ENCODE measurements around the gene CTBP1.

CTBP1 gene

GRCh38 chr4:1248245-1249147 is at the start of gene CTBP1:
CTBP1 (minus strand) TSS chr4:1249130; CDS start chr4:1241331, 7,799 bp downstream.
- peak; percentile 80 for TF ChIP-seq POLR2A (IDR thresholded peaks at IDR 0.05; ENCODE audit: extremely low read depth, insufficient read length)
- TF ChIP-seq MYC (IDR thresholded peaks at IDR 0.05; ENCODE audit: low read depth, low read length): peak; percentile 18; the same call in 1 of the 2 replicates
- no peak for TF ChIP-seq CTCF (IDR thresholded peaks at IDR 0.05; ENCODE audit: low read depth, low read length)
- no peak for TF ChIP-seq MAX (IDR thresholded peaks at IDR 0.05; ENCODE audit: low read depth, low read length)
- H3K4me3 ChIP-seq (ENCODE audit: low read depth, low read length): peak within 1 kb of the TSS; percentile 90
- DNase-seq (ENCODE audit: low read depth): peak; percentile 87

GRCh38 chr4:1298461-1298860 is 49.5 kb upstream of the CTBP1 start:
- TF ChIP-seq MAX (IDR thresholded peaks at IDR 0.05; ENCODE audit: low read depth, low read length) (no peak), CTCF (IDR thresholded peaks at IDR 0.05; ENCODE audit: low read depth, low read length) (no peak), POLR2A (IDR thresholded peaks at IDR 0.05; ENCODE audit: extremely low read depth, insufficient read length) (no peak), MYC (IDR thresholded peaks at IDR 0.05; ENCODE audit: low read depth, low read length) (no peak)
- no peak for DNase-seq (ENCODE audit: low read depth)
- no peak overlapping the region for H3K4me3 ChIP-seq (ENCODE audit: low read depth, low read length)

GRCh38 chr4:1297456-1298325 is 48.8 kb upstream of the CTBP1 start:
- DNase-seq (ENCODE audit: low read depth): no peak
- H3K4me3 ChIP-seq (ENCODE audit: low read depth, low read length): no peak overlapping the region
- no peak for TF ChIP-seq MYC (IDR thresholded peaks at IDR 0.05; ENCODE audit: low read depth, low read length)

- no peak for DNase-seq (ENCODE audit: low read depth)
- no peak for TF ChIP-seq CTCF (IDR thresholded peaks at IDR 0.05; ENCODE audit: low read depth, low read length)
- TF ChIP-seq MYC (IDR thresholded peaks at IDR 0.05; ENCODE audit: low read depth, low read length): no peak
- no peak for TF ChIP-seq POLR2A (IDR thresholded peaks at IDR 0.05; ENCODE audit: extremely low read depth, insufficient read length)
- TF ChIP-seq MAX (IDR thresholded peaks at IDR 0.05; ENCODE audit: low read depth, low read length): no peak
- no peak overlapping the region for H3K4me3 ChIP-seq (ENCODE audit: low read depth, low read length)
Observed at GRCh38 chr4:1297023-1297395, 48.1 kb upstream of the CTBP1 start.

GRCh38 chr4:1296324-1297022 is 47.5 kb upstream of the CTBP1 start:
- TF ChIP-seq POLR2A (IDR thresholded peaks at IDR 0.05; ENCODE audit: extremely low read depth, insufficient read length) (no peak), CTCF (IDR thresholded peaks at IDR 0.05; ENCODE audit: low read depth, low read length) (no peak), MAX (IDR thresholded peaks at IDR 0.05; ENCODE audit: low read depth, low read length) (no peak), MYC (IDR thresholded peaks at IDR 0.05; ENCODE audit: low read depth, low read length) (no peak)
- no peak for DNase-seq (ENCODE audit: low read depth)
- H3K4me3 ChIP-seq (ENCODE audit: low read depth, low read length): no peak overlapping the region

Data from NB4 (cell line).